Measurements from ENCODE around the gene POU2F2.
"Not testable (repeated sequence)": the region's sequence is repeated elsewhere in the genome, so short reads cannot be mapped to it uniquely, and the experiment has no call there.

POU2F2 gene

DNA sequence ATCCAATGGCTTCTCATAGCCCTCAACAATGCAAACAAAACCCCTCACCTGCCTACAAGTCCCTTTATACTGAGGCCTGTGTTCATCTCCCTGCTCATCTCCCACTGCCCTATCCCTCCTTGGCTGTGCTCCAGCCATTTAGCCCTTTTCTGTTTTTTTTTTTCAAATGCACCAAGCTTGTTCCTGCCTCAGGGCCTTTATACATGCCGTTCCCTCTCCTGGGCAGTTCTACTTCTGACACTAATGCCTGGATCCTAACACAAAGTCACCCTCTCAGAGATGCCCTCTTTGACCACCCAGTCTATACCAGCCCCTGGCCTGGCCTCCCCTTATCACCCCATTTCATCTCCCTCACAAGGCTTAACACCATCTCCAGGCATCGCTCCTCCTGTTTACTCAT lies 29.4 kb downstream of the POU2F2 start:
- H3K36me3 Mint-ChIP-seq (ENCODE audit: insufficient read depth), result peaks cover 26% of the 10 kb centered on the region
- H3K27me3 Mint-ChIP-seq, result no peaks in the 10 kb centered on the region
- no peaks in the 10 kb centered on the region for H3K9me3 Mint-ChIP-seq
- no peak overlapping the region for H3K4me3 Mint-ChIP-seq
- H3K4me1 Mint-ChIP-seq, result no peaks in the 10 kb centered on the region
- no peak overlapping the region for H3K27ac Mint-ChIP-seq (ENCODE audit: low read depth)
- DNase-seq (ENCODE audit: low spot score in 2 of 2) (no peak), ATAC-seq (replicated peaks; ENCODE audit: extremely low read depth, poor library complexity, severe bottlenecking) (no peak)

DNA sequence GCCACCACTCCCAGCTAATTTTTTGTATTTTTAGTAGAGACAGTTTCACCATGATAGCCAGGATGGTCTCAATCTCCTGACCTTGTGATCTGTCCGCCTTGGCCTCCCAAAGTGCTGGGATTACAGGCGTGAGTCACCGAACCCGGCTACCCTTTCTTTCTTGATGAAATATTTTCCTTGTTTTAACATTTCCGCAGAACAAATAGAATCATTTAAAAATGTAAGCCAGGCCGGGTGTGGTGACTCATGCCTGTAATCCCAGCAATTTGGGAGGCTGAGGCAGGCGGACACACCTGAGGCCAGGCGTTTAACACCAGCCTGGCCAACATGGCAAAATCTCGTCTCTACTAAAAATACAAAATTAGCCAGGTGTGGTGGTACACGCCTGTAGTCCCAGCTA lies 32.0 kb downstream of the POU2F2 start:
- DNase-seq (ENCODE audit: low spot score in 2 of 2); H3K9me3 Mint-ChIP-seq; ATAC-seq (replicated peaks; ENCODE audit: extremely low read depth, poor library complexity, severe bottlenecking); H3K4me1 Mint-ChIP-seq; H3K27me3 Mint-ChIP-seq; H3K27ac Mint-ChIP-seq (ENCODE audit: low read depth); H3K4me3 Mint-ChIP-seq: not testable (repeated sequence)
- H3K36me3 Mint-ChIP-seq (ENCODE audit: insufficient read depth), result peaks cover 33% of the 10 kb centered on the region

DNA sequence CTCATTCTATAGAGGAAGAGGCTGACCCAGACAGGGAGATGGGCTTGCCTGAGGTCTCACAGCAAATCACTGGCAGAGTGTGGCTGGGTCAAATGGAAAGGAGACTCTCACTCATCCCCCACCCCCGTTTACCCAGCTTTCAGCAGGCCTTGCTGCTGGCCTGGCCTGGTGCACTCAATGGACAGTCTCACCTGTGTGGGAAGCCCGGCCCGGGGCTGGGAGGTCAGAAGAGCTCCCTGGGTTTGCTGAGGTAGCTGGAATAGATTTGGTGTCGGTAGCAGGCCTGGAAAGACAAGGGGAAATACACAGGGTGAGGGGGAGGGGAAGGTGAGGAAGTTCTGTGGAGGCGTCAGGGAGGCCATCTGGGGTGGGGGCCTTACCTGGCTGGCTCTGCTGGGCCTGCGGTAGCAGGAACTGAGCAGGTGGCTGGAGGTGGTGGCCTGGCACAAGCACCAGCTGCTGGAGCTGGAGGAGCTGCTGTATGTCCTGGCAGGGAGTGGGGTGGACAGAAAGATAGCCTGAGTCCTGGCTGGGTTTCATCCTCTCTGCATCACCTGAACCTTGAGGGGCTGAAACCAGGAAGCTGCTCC lies 32.8 kb downstream of the POU2F2 start:
- no peak for ATAC-seq (replicated peaks; ENCODE audit: extremely low read depth, poor library complexity, severe bottlenecking)
- no peak for DNase-seq (ENCODE audit: low spot score in 2 of 2)
- Mint-ChIP-seq H3K9me3 (no peaks in the 10 kb centered on the region), H3K4me1 (no peaks in the 10 kb centered on the region), H3K27ac (ENCODE audit: low read depth) (no peak overlapping the region), H3K4me3 (no peak overlapping the region), H3K27me3 (no peaks in the 10 kb centered on the region), H3K36me3 (ENCODE audit: insufficient read depth) (peaks cover 33% of the 10 kb centered on the region)

DNA sequence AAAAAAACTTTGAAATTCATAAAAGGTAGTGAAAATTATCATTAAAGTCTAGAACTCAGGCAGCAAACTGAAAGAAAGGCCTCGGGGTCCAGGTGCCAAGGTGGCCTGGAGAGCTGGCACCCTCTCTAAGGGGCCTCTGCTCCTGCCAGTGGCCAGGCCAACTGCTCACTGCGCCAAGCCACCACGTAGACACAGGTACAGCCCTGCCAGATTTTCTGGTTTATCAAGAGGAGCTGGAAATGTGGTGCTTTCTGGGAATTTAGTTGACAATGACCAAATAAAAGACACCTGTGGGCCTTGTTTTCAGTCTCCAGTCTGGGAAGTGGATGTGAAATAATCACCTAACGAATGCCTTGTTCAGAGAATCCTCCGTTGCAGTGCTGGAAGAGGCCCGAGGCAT lies 33.5 kb downstream of the POU2F2 start:
- Mint-ChIP-seq H3K36me3 (ENCODE audit: insufficient read depth) (peaks cover 34% of the 10 kb centered on the region), H3K4me1 (no peaks in the 10 kb centered on the region), H3K4me3 (no peak overlapping the region), H3K9me3 (no peaks in the 10 kb centered on the region), H3K27me3 (no peaks in the 10 kb centered on the region), H3K27ac (ENCODE audit: low read depth) (no peak overlapping the region)
- ATAC-seq (replicated peaks; ENCODE audit: extremely low read depth, poor library complexity, severe bottlenecking) (no peak), DNase-seq (ENCODE audit: low spot score in 2 of 2) (no peak)

DNA sequence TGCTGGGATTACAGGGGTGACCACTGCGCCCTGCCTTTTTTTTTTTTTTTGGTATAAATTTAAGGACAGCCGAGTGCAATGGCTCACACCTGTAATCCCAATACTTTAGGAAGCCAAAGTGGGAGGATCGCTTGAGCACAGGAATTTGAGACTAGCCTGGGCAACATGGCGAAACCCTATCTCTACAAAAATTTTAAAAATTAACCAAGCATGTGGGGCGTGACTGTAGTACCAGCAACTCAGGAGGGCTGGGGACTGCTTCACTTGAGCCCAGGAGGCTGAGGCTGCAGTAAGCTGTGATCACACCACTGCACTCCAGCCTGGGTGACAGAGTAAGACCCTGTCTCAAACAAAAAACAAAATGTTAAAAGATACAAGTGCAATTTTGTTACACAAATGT lies 34.8 kb downstream of the POU2F2 start:
- Mint-ChIP-seq H3K27me3 (no peaks in the 10 kb centered on the region), H3K36me3 (ENCODE audit: insufficient read depth) (peaks cover 34% of the 10 kb centered on the region), H3K4me1 (peaks cover 2% of the 10 kb centered on the region), H3K9me3 (no peaks in the 10 kb centered on the region), H3K4me3 (no peak overlapping the region), H3K27ac (ENCODE audit: low read depth) (no peak overlapping the region)
- DNase-seq (ENCODE audit: low spot score in 2 of 2), result no peak
- no peak for ATAC-seq (replicated peaks; ENCODE audit: extremely low read depth, poor library complexity, severe bottlenecking)

DNA sequence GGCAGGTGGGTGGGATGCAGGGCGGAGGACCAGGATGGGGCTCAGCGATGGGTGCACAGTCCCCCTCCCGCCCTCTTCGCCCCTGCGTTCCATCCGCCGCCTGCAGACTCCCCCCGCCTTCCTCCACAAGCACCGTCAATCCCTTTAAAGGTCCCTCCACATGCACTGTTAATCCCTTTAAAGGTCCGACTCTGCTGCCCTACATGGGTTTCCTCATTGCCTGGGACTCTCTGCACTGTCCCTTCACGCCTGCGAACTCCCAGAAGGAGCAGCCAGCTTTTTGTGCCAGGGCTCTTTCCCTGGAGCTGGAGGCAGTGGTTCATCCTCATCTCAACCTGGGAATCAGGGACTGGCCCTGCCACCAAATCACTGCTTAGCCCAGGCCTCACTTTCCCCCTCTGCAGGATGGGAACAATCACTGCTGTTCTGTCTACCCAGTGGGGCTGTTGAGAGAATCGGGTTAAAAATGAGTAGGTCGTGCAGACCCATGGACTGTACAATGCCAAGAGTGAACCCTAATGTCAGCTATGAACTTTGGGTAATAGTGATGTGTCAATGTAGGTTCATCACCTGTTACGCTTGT lies 35.9 kb downstream of the POU2F2 start:
- Mint-ChIP-seq H3K4me3 (no peak overlapping the region), H3K36me3 (ENCODE audit: insufficient read depth) (peaks cover 34% of the 10 kb centered on the region), H3K27ac (ENCODE audit: low read depth) (no peak overlapping the region), H3K27me3 (no peaks in the 10 kb centered on the region), H3K9me3 (no peaks in the 10 kb centered on the region), H3K4me1 (peaks cover 6% of the 10 kb centered on the region)
- no peak for DNase-seq (ENCODE audit: low spot score in 2 of 2)
- no peak for ATAC-seq (replicated peaks; ENCODE audit: extremely low read depth, poor library complexity, severe bottlenecking)

DNA sequence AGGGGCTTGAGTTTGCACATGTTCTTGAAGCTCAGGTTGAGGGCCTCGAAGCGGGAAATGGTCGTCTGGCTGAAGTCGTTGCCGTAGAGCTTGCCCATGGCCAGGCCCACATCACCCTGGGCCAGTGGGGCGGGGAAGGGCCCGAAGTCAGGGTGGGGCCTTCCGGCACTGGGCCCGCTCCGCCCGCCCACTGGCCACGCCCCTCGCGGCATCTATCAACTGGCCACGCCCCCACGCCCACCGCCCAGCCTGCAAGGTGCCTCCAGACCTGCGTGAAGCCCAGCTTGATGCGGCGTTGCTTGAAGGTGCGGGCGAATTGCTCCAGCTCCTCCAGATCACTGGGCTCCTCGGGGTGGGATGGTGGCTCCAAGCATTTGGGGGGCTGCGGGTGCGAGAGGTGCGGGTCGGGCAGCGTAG lies 36.4 kb downstream of the POU2F2 start:
- DNase-seq (ENCODE audit: low spot score in 2 of 2) (no peak), ATAC-seq (replicated peaks; ENCODE audit: extremely low read depth, poor library complexity, severe bottlenecking) (no peak)
- Mint-ChIP-seq H3K4me1 (peaks cover 11% of the 10 kb centered on the region), H3K27me3 (no peaks in the 10 kb centered on the region), H3K27ac (ENCODE audit: low read depth) (no peak overlapping the region), H3K9me3 (no peaks in the 10 kb centered on the region), H3K36me3 (ENCODE audit: insufficient read depth) (peaks cover 34% of the 10 kb centered on the region), H3K4me3 (no peak overlapping the region)

DNA sequence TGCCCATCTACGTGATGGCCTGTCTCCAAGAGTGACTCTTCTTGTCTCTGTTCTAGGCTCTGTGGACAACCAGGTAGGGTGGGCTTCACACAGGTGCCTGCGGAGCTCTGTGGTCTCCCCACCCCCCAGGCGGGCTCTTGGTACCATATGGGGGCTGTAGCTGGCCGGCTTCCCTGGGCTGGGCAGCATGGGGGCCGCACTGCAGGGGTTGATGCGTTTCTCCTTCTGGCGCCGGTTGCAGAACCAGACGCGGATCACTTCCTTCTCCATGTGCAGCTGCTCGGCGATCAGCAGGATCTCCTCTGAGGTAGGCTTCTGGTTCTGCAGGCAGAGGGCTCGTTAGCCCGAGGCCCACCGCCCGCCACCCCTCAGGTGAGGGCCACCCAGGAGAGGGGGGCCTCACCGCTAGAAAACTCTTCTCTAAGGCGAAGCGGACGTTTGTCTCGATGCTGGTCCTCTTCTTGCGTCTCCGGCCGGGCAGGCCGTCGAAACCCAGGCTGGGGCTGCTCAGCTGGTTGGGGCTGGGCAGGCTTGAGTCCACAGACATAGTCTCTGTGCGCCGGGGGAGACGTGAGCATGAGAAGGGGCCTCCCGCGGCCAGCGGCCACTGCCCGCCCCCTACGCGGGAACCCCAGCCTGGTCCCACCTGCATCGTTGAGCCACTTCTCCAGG lies 37.0 kb downstream of the POU2F2 start:
- ATAC-seq (replicated peaks; ENCODE audit: extremely low read depth, poor library complexity, severe bottlenecking) (no peak), DNase-seq (ENCODE audit: low spot score in 2 of 2) (no peak)
- H3K36me3 Mint-ChIP-seq (ENCODE audit: insufficient read depth), result peaks cover 36% of the 10 kb centered on the region
- no peak overlapping the region for H3K4me3 Mint-ChIP-seq
- H3K27ac Mint-ChIP-seq (ENCODE audit: low read depth), result no peak overlapping the region
- H3K27me3 Mint-ChIP-seq, result no peaks in the 10 kb centered on the region
- H3K9me3 Mint-ChIP-seq, result no peaks in the 10 kb centered on the region
- peaks cover 16% of the 10 kb centered on the region for H3K4me1 Mint-ChIP-seq

DNA sequence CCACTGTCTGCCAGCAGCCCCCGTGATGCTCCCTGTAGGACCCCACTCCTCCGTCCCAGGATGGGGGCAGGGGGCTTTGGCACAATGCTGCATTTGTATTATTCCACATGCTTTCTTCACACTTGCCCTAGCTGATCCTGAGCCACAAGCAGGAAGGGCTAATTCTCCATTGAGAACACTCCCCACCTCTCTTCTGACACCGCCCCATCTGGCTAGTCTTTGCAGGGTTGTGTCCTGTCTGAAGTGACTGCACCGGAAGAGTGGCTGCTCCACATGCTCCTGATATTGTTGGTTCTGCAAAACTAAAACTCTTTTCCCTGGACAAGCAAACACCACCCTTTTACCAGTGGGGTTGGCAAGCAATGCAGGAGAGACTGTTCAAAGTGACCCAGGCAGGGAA lies 38.3 kb downstream of the POU2F2 start:
- no peak for DNase-seq (ENCODE audit: low spot score in 2 of 2)
- H3K36me3 Mint-ChIP-seq (ENCODE audit: insufficient read depth), result peaks cover 26% of the 10 kb centered on the region
- H3K4me3 Mint-ChIP-seq, result no peak overlapping the region
- no peaks in the 10 kb centered on the region for H3K27me3 Mint-ChIP-seq
- no peak overlapping the region for H3K27ac Mint-ChIP-seq (ENCODE audit: low read depth)
- ATAC-seq (replicated peaks; ENCODE audit: extremely low read depth, poor library complexity, severe bottlenecking), result no peak
- peaks cover 20% of the 10 kb centered on the region for H3K4me1 Mint-ChIP-seq
- no peaks in the 10 kb centered on the region for H3K9me3 Mint-ChIP-seq

DNA sequence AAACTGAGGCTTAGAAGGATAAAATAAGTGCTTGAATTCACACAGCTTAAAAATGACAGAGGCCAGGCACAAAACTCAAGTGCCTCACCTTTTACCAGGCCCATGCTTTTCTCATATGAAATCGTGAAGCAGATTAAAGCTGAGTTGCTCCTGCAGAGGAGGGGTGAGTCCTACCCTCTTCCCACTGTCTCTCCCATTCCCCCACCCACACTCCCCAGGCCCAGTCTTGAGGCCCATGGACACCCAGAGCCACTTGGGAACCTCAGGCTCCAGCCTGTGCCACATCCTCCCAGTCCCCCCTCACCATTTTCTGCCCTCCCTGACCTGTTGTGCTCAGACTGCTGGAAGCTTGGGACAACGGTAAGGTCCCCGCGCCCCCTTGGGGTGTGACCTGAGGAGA lies 38.7 kb downstream of the POU2F2 start:
- Mint-ChIP-seq H3K36me3 (ENCODE audit: insufficient read depth) (peaks cover 22% of the 10 kb centered on the region), H3K27me3 (no peaks in the 10 kb centered on the region), H3K4me1 (peaks cover 20% of the 10 kb centered on the region), H3K4me3 (no peak overlapping the region), H3K27ac (ENCODE audit: low read depth) (no peak overlapping the region), H3K9me3 (no peaks in the 10 kb centered on the region)
- ATAC-seq (replicated peaks; ENCODE audit: extremely low read depth, poor library complexity, severe bottlenecking), result no peak
- no peak for DNase-seq (ENCODE audit: low spot score in 2 of 2)

DNA sequence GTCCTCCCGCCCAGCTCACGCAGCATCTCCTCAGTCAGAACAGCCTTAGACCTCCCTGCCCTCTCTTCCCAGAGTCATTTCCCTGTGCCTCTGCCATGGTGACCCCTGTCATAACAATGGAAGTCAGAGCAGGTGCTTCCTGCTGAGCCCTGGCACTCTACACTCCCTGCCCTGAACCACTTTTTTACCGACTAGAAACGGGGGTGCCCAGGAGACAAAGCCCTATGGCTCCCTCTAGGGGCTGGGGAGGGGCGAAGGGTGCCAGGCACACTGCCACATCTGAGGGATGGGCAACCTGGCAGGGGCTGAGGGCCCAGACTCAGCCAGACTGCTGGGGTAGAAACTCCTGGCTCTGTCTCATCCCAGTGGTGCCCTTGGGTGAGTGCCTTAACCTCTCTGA lies 39.9 kb downstream of the POU2F2 start:
- Mint-ChIP-seq H3K4me1 (peaks cover 20% of the 10 kb centered on the region), H3K9me3 (no peaks in the 10 kb centered on the region), H3K36me3 (ENCODE audit: insufficient read depth) (peaks cover 17% of the 10 kb centered on the region), H3K27ac (ENCODE audit: low read depth) (peak overlapping the region; percentile 29), H3K27me3 (no peaks in the 10 kb centered on the region), H3K4me3 (no peak overlapping the region)
- DNase-seq (ENCODE audit: low spot score in 2 of 2) (no peak), ATAC-seq (replicated peaks; ENCODE audit: extremely low read depth, poor library complexity, severe bottlenecking) (peak; percentile 49)

DNA sequence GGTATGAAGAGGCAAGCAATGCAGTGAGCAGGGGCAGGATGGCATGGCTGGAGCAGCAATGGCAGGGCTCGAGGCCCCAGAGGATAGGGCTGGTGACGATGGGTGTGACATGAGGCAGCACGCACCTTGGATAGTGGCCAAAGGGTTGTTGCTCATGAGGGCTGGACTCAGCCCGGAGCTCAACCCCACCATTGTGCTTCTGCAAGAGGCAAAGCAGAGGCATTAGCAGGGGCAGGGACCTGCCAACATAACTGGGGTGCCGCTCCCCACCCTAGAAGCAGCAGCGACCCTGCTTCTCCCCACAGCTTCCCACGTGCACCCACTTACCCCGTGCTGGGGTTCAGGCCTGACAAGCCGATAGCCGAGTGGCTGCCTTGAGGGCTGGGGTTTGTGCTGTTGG lies 40.5 kb downstream of the POU2F2 start:
- no peak overlapping the region for H3K4me3 Mint-ChIP-seq
- ATAC-seq (replicated peaks; ENCODE audit: extremely low read depth, poor library complexity, severe bottlenecking) (no peak), DNase-seq (ENCODE audit: low spot score in 2 of 2) (no peak)
- H3K4me1 Mint-ChIP-seq, result peaks cover 20% of the 10 kb centered on the region
- peaks cover 12% of the 10 kb centered on the region for H3K36me3 Mint-ChIP-seq (ENCODE audit: insufficient read depth)
- no peaks in the 10 kb centered on the region for H3K9me3 Mint-ChIP-seq
- no peaks in the 10 kb centered on the region for H3K27me3 Mint-ChIP-seq
- no peak overlapping the region for H3K27ac Mint-ChIP-seq (ENCODE audit: low read depth)

DNA sequence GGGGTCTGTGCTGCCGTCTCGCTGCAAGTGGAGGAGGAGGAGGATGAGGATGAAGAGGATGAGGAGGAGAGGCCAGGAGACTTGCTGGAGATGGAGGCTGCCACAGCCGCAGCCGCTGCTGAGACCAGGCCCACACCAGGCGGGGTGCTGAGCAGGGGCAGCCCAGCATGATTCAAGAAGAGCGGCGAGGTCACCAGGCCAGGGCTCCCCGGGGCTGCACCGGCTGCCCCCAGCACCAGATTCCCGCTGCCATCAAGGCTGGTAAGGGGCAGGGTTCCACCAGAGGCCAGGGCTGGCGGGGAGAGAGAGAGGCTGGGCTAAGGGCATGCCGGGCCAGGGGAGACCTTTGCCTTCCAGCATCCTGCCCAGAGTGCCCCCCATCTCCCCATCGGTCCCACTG lies 40.9 kb downstream of the POU2F2 start:
- DNase-seq (ENCODE audit: low spot score in 2 of 2) (no peak), ATAC-seq (replicated peaks; ENCODE audit: extremely low read depth, poor library complexity, severe bottlenecking) (no peak)
- no peak overlapping the region for H3K4me3 Mint-ChIP-seq
- H3K36me3 Mint-ChIP-seq (ENCODE audit: insufficient read depth), result peaks cover 10% of the 10 kb centered on the region
- H3K4me1 Mint-ChIP-seq, result peaks cover 20% of the 10 kb centered on the region
- H3K27ac Mint-ChIP-seq (ENCODE audit: low read depth), result peak overlapping the region; percentile 94
- H3K9me3 Mint-ChIP-seq, result no peaks in the 10 kb centered on the region
- H3K27me3 Mint-ChIP-seq, result no peaks in the 10 kb centered on the region
